ENCODE results near the gene GPR3. TPM values are rescaled to one million over a fixed set of nuclear protein-coding genes. Genes with fewer than 3 reads are reported as not detected.

Gene GPR3
- total and polyA plus RNA-seq, 3 donors from 2014 or later: 0.12 to 0.47 (median 0.20) TPM

GRCh38 chr1:27398405-27399149, 6.2 kb downstream of the GPR3 start:
- intact Hi-C loops (cut with DNase I; ENCODE audit: low total_unique reads): loop anchor here (10.0 kb wide), 1 partner anchor 206 kb away; the partner anchor contains the start of gene AHDC1
- H3K27ac ChIP-seq: no peak overlapping the region
- no peak for DNase-seq

GRCh38 chr1:27399251-27400025, 7.0 kb downstream of the GPR3 start:
- intact Hi-C loops (cut with DNase I; ENCODE audit: low total_unique reads): loop anchor here (10.0 kb wide), 1 partner anchor 205 kb away; the partner anchor contains the start of gene AHDC1
- no peak overlapping the region for H3K27ac ChIP-seq

More at GRCh38 chr1:27398405-27399149, 6.2 kb downstream of the GPR3 start:
- H3K4me1 ChIP-seq: peaks cover 21% of the 10 kb centered on the region
- no peaks in the 10 kb centered on the region for H3K36me3 ChIP-seq (ENCODE audit: low read depth, missing control alignments)
- no peaks in the 10 kb centered on the region for H3K27me3 ChIP-seq
- no peaks in the 10 kb centered on the region for H3K9me3 ChIP-seq
- TF ChIP-seq, protein P1, sequence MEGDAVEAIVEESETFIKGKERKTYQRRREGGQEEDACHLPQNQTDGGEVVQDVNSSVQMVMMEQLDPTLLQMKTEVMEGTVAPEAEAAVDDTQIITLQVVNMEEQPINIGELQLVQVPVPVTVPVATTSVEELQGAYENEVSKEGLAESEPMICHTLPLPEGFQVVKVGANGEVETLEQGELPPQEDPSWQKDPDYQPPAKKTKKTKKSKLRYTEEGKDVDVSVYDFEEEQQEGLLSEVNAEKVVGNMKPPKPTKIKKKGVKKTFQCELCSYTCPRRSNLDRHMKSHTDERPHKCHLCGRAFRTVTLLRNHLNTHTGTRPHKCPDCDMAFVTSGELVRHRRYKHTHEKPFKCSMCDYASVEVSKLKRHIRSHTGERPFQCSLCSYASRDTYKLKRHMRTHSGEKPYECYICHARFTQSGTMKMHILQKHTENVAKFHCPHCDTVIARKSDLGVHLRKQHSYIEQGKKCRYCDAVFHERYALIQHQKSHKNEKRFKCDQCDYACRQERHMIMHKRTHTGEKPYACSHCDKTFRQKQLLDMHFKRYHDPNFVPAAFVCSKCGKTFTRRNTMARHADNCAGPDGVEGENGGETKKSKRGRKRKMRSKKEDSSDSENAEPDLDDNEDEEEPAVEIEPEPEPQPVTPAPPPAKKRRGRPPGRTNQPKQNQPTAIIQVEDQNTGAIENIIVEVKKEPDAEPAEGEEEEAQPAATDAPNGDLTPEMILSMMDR (IDR thresholded peaks at IDR 0.05): no peak
- TF ChIP-seq POLR2A (IDR thresholded peaks at IDR 0.05): no peak
- no peak overlapping the region for H3K4me3 ChIP-seq
- WGBS, 2 donors: 63 to 89% methylated on average over 1 to 4 of the region's 4 CpGs

DNA sequence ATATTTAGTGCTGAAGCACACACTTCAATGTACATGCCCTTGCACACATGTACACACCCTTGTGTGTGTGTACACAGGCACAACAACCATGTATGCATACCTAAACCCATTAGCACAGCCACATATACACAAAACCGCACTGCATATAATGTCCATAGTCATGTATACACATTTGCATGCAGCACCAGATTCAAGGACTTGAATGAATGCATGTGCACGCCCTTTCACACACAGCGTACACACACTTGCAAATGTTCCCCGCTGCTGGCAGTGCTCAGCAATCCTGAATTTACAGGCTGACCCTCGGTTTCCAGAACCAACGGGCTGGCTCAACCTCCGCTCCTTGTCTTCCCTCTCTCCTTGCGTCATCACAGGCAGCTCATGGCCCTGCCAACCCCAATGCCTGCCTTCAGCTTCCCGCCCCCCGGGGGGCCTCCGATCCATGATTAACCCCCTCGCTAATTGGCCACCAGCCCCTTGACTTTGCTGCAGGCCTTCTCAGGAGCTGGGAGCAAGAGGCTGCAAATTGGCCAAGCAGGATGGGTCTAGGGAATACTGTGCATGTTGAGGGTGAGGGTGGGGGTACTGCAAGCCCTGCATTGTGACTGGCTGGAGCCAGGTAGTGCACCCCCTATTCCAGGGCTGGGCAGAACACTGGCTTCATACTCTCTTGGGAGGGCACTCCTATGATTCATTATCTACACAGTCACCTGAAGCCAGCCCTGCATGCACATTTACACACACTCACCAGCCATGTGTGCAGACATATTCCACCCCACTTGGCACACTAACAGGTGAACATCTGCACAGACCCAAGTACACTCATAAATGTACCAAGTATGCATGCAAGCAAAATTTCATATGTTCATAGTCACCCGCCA, 7.9 kb downstream of the GPR3 start:
- no peaks in the 10 kb centered on the region for H3K9me3 ChIP-seq
- intact Hi-C loops (cut with DNase I; ENCODE audit: low total_unique reads): no loop called here
- TF ChIP-seq, protein P1 (IDR thresholded peaks at IDR 0.05): no peak
- TF ChIP-seq POLR2A (IDR thresholded peaks at IDR 0.05): no peak
- H3K27me3 ChIP-seq: no peaks in the 10 kb centered on the region
- no peak for DNase-seq
- H3K36me3 ChIP-seq (ENCODE audit: low read depth, missing control alignments): no peaks in the 10 kb centered on the region
- no peak overlapping the region for H3K27ac ChIP-seq
- no peak overlapping the region for H3K4me3 ChIP-seq
- whole genome bisulfite sequencing, 2 donors: 49 to 64% methylated on average over 12 to 13 of the region's 13 CpGs
- H3K4me1 ChIP-seq: peaks cover 23% of the 10 kb centered on the region

More at GRCh38 chr1:27399251-27400025, 7.0 kb downstream of the GPR3 start:
- Histone ChIP-seq H3K9me3 (no peaks in the 10 kb centered on the region), H3K27me3 (no peaks in the 10 kb centered on the region), H3K36me3 (ENCODE audit: low read depth, missing control alignments) (no peaks in the 10 kb centered on the region), H3K4me1 (peaks cover 24% of the 10 kb centered on the region), H3K4me3 (no peak overlapping the region)
- TF ChIP-seq POLR2A (IDR thresholded peaks at IDR 0.05): no peak
- TF ChIP-seq, protein P1 (IDR thresholded peaks at IDR 0.05): no peak
- no peak for DNase-seq
- 54 to 59% methylated on average over 6 to 19 of the region's 19 CpGs for WGBS, 2 donors

DNA sequence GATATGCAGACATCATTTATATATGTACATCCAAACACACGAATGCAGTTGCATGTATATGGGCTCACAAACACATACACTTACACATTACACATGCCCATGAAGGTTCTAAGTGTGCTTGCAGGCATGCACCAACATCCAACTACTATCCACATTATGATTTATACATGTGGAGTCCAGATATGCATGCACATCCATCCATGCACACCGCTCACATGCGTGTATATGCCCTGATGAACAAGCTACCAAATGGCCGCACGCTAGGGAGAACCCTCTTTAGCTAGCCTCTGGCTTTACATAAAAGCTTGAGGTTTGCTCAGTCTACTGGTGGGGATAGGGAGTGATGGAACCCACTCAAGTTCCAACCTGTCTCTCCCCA, 8.5 kb downstream of the GPR3 start:
- no peak for DNase-seq
- TF ChIP-seq POLR2A (IDR thresholded peaks at IDR 0.05): no peak
- TF ChIP-seq, protein P1 (IDR thresholded peaks at IDR 0.05): no peak
- Histone ChIP-seq H3K4me3 (no peak overlapping the region), H3K9me3 (no peaks in the 10 kb centered on the region), H3K4me1 (peaks cover 22% of the 10 kb centered on the region), H3K27me3 (no peaks in the 10 kb centered on the region), H3K36me3 (ENCODE audit: low read depth, missing control alignments) (no peaks in the 10 kb centered on the region), H3K27ac (no peak overlapping the region)
- WGBS, 2 donors: 86 to 88% methylated on average over 2 to 5 of the region's 5 CpGs
- intact Hi-C loops (cut with DNase I; ENCODE audit: low total_unique reads): no loop called here
